Panc1 (cell line): Measurements from ENCODE around the gene KANSL3. TPM values are rescaled to one million over a fixed set of nuclear protein-coding genes. Genes with fewer than 3 reads are reported as not detected.

ENCODE experiments used
- ATAC-seq: fragments of 200-7000 bp; cut with Tn5 transposase; 2 replicates; pipeline ENCODE4 v1.9.1; 2020; ENCODE audit warnings: mild to moderate bottlenecking, moderate library complexity
- BruUV-seq: library from RNA; stranded (reverse); fragments of 400-500 nt; replicated peaks from 2 replicates; lab custom pipeline; 2021; lab: Mats Ljungman, UMichigan
- CTCF ChIA-PET: fragments of 300-600 bp; sonication (Branson Sonifier 250); formaldehyde crosslinking; loops from one replicate; lab custom pipeline; 2022; ENCODE audit warnings: antibody characterized with exemption; lab: Charles Lee
- POLR2A ChIA-PET: fragments of 300-600 bp; sonication (Branson Sonifier 250); formaldehyde crosslinking; loops from one replicate; lab custom pipeline; 2022; ENCODE audit warnings: antibody characterized with exemption; lab: Charles Lee
- DNase-seq: peaks from one replicate; pipeline ENCODE4 v3.0.0-alpha.2; 2010; ENCODE audit warnings: low read depth, low spot score
- H3K27ac ChIP-seq: 2 replicates; pipeline ENCODE4 v1.5.1; 2011; ENCODE audit warnings: mild to moderate bottlenecking, low read length, inconsistent platforms
- H3K27me3 ChIP-seq: fragments of 200-500 bp; sonication (Bioruptor generic); 2 replicates; pipeline ENCODE4 v1.6.0; 2014; ENCODE audit warnings: low read length, inconsistent platforms; ENCODE audit not compliant: control insufficient read depth, insufficient read depth
- H3K36me3 ChIP-seq: fragments of 200-500 bp; sonication (Bioruptor generic); 2 replicates; pipeline ENCODE4 v1.5.1; 2014; ENCODE audit warnings: inconsistent platforms, mild to moderate bottlenecking, low read length, moderate library complexity; ENCODE audit not compliant: control insufficient read depth, insufficient read depth
- H3K4me1 ChIP-seq: 2 replicates; pipeline ENCODE4 v1.5.1; 2011; ENCODE audit warnings: inconsistent platforms, mild to moderate bottlenecking, low read length, moderate library complexity; ENCODE audit not compliant: control insufficient read depth, insufficient read depth
- H3K4me3 ChIP-seq, 2 experiments: 2 replicates each; pipeline ENCODE4 v1.5.1; 2011 to 2012; ENCODE audit warnings: low read depth in 2 of 2, low read length in 2 of 2, mild to moderate bottlenecking in 2 of 2, inconsistent platforms in 1 of 2, moderate library complexity in 1 of 2
- H3K9me3 ChIP-seq: fragments of 200-500 bp; sonication (Bioruptor generic); 2 replicates; pipeline ENCODE4 v1.5.1; 2014; ENCODE audit warnings: low read depth, mild to moderate bottlenecking, inconsistent platforms, low read length, moderate library complexity; ENCODE audit not compliant: control insufficient read depth, insufficient read depth
- CTCF ChIP-seq: fragments of 450-650 bp; IDR thresholded peaks from 2 replicates; pipeline ENCODE4 v1.5.1; 2017; ENCODE audit warnings: mild to moderate bottlenecking
- POLR2AphosphoS5 ChIP-seq: IDR thresholded peaks from 2 replicates; pipeline ENCODE4 v1.6.1; 2012; ENCODE audit warnings: mild to moderate bottlenecking, low read depth, low read length, moderate library complexity
- REST ChIP-seq, 2 experiments: IDR thresholded peaks; 2 replicates each; pipeline ENCODE4 v1.6.1; 2011 to 2012; ENCODE audit warnings: low read depth in 2 of 2, control low read depth in 1 of 2, low read length in 1 of 2, mild to moderate bottlenecking in 1 of 2, moderate library complexity in 1 of 2; ENCODE audit not compliant: insufficient read depth in 1 of 2
- SIN3A ChIP-seq: IDR thresholded peaks from 2 replicates; pipeline ENCODE4 v1.6.1; 2012; ENCODE audit warnings: low read depth, mild to moderate bottlenecking, low read length, moderate library complexity, borderline replicate concordance; ENCODE audit not compliant: insufficient read depth
- TCF7L2 ChIP-seq: IDR thresholded peaks from 2 replicates; pipeline ENCODE4 v1.6.1; 2011; ENCODE audit warnings: mild to moderate bottlenecking, low read depth, low read length, inconsistent platforms
- in situ Hi-C: cut with HindIII; loops from 2 replicates; pipeline ENCODE4 v1.10.0; 2016; ENCODE audit warnings: low sequenced_read_pairs, low pct_unique_long_range_greater_than_20kb
- intact Hi-C: fragments of 100-400 bp; cut with micrococcal nuclease; formaldehyde crosslinking; loops from one replicate; pipeline ENCODE4 v1.10.0; 2022; ENCODE audit not compliant: unreplicated experiment
- total RNA-seq: library from RNA; stranded (reverse); gene quantifications from one replicate; pipeline ENCODE4 v1.2.1, GENCODE V29; 2021; ENCODE audit not compliant: unreplicated experiment

Gene KANSL3
- total RNA-seq, 1 experiment from 2014 or later = 50.3 TPM

GRCh38 chr2:96608469-96609455, 29.4 kb downstream of the KANSL3 start:
- POLR2A ChIA-PET = no interaction called here
- CTCF ChIA-PET = interaction anchor here (0.6 kb wide), 2 partner anchors 136 to 208 kb away, joined by 3 to 4 read pairs; partner anchors contain the start of gene CNNM3
- H3K4me1 ChIP-seq = no peaks in the 10 kb centered on the region
- H3K36me3 ChIP-seq = peaks cover 35% of the 10 kb centered on the region
- DNase-seq (peak; percentile 22), ATAC-seq (peak; percentile 78)
- no peak overlapping the region for H3K27ac ChIP-seq
- BruUV-seq = no TSS peak
- in situ Hi-C loops = no loop called here
- H3K4me3 ChIP-seq = no peak overlapping the region
- no peak for TF ChIP-seq POLR2AphosphoS5
- intact Hi-C loops = no loop called here
- H3K9me3 ChIP-seq = no peaks in the 10 kb centered on the region
- H3K27me3 ChIP-seq = no peaks in the 10 kb centered on the region

GRCh38 chr2:96604104-96604503, 34.0 kb downstream of the KANSL3 start:
- ATAC-seq (peak; percentile 64), DNase-seq (no peak)
- no peak overlapping the region for H3K27ac ChIP-seq
- H3K4me3 ChIP-seq = no peak overlapping the region
- no peaks in the 10 kb centered on the region for H3K4me1 ChIP-seq
- no peak for TF ChIP-seq POLR2AphosphoS5
- no peak for TF ChIP-seq TCF7L2
- no peak for TF ChIP-seq SIN3A
- TF ChIP-seq CTCF = no peak
- no peak for TF ChIP-seq REST (IDR thresholded peaks at IDR 0.05; ENCODE audit: insufficient read depth in 1 of 2, low read depth in 2 of 2, low read length in 1 of 2)
- intact Hi-C loops (no loop called here), in situ Hi-C loops (no loop called here)
- ChIA-PET POLR2A (no interaction called here), CTCF (interaction anchor here (0.6 kb wide), 1 partner anchor 147 kb away, joined by 4 read pairs; no protein-coding TSS in a partner anchor)
- no peaks in the 10 kb centered on the region for H3K9me3 ChIP-seq
- peaks cover 36% of the 10 kb centered on the region for H3K36me3 ChIP-seq
- no TSS peak for BruUV-seq
- no peaks in the 10 kb centered on the region for H3K27me3 ChIP-seq
